Umbilical cord (tissue), 2 donors: ENCODE measurements around the gene OR2T27. TPM values are rescaled to one million over a fixed set of nuclear protein-coding genes. Genes with fewer than 3 reads are reported as not detected.
A peak's percentile ranks its signal among the peaks of the same experiment; 100 is the strongest.
"Not testable (repeated sequence)": the region's sequence is repeated elsewhere in the genome, so short reads cannot be mapped to it uniquely, and the experiment has no call there.

Experiments
- DNase-seq: peaks from one replicate; pipeline ENCODE4 v3.0.0-alpha.2; 2015; ENCODE audit warnings: low spot score
- total RNA-seq: library from RNA; depleted of rRNA; stranded (reverse); fragments of >200 nt; gene quantifications from one replicate; pipeline ENCODE4 v1.2.3, GENCODE V29; 2014; ENCODE audit warnings: low replicate concordance; ENCODE audit not compliant: insufficient read depth

OR2T27 gene
- total RNA-seq, 1 donor from 2014 or later, result 1.4 TPM

GRCh38 chr1:248641583-248641982, 13.7 kb downstream of the OR2T27 start:
- DNase-seq, result not testable (repeated sequence)

GRCh38 chr1:248640906-248641305, 14.4 kb downstream of the OR2T27 start:
- not testable (repeated sequence) for DNase-seq

DNA sequence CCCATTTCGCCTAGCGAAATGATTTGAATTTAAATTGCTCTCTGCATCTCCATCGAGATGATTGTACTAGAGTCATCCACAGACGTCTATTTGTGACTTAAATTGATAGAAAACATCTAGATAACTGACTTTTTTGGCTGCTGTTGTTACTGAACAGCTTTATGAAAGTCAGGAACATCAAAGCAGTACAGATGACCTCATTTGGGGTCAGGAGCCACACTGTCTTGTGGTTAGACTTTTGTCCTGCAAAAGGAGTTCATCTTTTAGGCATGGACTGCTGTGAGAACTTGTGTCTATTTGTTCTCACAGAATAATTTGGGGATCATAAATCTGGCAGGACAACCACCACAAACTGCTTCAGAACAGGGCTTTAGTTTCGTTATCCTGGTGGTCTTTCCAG, 15.7 kb downstream of the OR2T27 start:
- DNase-seq, result not testable (repeated sequence)

- not testable (repeated sequence) for DNase-seq
These were observed 18.7 kb downstream of the OR2T27 start for GRCh38 chr1:248636612-248637011.

GRCh38 chr1:248634991-248635390, 20.3 kb downstream of the OR2T27 start, which contains the start of gene OR2T11:
Gene OR2T11, minus strand, starts transcription at chr1:248635091. Its CDS starts 7,963 bp downstream, at chr1:248627128.
- DNase-seq, result not testable (repeated sequence)

DNA sequence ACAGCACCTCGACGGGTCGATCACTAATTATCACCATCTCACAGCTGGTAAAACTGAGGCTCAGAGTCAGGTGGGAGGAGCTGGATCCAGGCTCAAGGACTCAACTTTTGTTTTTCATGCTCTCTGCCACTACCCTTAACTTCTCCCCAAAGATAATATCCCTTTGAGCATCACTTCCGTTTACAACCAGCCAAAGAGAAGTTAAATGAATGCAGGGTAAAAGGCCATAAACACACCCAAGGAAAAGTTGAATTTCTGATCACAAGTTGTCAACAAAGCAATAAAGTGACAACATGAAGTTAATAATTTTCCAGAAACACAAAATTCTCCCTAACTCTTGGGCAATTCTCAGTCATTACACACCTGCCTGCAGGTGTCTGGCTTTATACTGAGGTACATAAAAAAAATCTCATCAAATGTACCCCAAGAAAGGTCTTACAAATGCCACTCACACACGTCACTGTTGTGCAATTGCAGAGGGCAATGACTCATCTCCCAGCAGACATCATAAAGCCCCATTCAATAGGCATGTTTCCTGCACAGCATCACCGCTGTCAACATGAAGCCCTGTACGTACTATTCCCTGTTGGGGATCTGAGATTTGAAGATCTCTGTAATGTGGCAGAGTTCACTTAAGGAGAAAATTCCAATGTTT, 23.8 kb downstream of the OR2T27 start:
- no peak for DNase-seq

GRCh38 chr1:248630551-248630950, 24.8 kb downstream of the OR2T27 start:
- no peak for DNase-seq

GRCh38 chr1:248627971-248628844, 27.1 kb downstream of the OR2T27 start:
- no peak for DNase-seq

- DNase-seq, result no peak
These were observed 29.4 kb downstream of the OR2T27 start for GRCh38 chr1:248625971-248626370.

GRCh38 chr1:248625166-248625565, 30.2 kb downstream of the OR2T27 start:
- DNase-seq, result no peak

GRCh38 chr1:248622570-248623001, 32.7 kb downstream of the OR2T27 start:
- DNase-seq, result peak; percentile 3

- no peak for DNase-seq
These were observed 33.6 kb downstream of the OR2T27 start for GRCh38 chr1:248621770-248622169.

DNA sequence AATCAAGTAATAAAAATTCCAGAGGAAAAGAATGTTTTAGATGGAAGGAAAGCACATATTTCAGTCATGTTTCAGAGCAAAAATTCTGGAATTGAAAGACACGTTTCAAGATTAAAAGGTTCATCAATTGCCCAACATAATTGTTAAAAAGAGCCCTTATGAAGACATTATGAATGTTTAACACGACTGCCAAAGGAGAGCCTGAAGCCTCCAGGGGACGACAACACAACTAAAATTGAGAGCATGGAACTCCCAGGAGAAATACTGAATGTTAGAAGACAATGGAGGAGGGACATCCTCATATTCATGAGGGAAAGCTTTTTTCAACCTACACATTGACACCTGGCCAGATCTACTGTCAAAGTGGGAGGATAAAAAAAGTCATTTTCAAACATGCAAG, 36.5 kb downstream of the OR2T27 start:
- DNase-seq, result peak; percentile 10

GRCh38 chr1:248618119-248618518, 37.2 kb downstream of the OR2T27 start:
- DNase-seq, result no peak

GRCh38 chr1:248613742-248614141, 41.6 kb downstream of the OR2T27 start:
- DNase-seq, result no peak

DNA sequence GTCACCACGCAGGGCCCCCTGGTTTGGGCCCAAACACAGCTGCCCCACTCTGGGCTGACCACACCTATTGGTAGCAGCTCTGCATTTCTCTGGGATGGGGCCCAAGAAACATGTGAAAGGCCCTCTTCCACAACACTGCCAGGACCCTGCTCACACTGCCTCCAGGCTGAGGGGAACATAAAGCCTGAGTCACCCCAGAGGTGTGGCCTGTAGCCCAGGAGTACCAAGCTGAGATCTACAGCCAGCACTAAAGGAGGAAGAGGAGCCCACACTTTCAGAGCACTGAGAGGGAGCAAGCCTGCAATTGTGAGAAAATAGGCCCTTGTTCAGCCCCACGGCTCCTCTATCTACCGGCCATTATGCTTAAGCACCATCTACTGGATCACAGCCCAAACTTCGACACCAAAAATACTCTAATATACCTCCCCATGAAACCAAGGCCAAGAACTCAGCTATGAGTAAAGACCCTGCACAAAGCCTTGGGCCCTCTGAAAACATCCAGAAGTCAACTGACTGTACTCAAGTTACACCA, 43.4 kb downstream of the OR2T27 start:
- no peak for DNase-seq

DNA sequence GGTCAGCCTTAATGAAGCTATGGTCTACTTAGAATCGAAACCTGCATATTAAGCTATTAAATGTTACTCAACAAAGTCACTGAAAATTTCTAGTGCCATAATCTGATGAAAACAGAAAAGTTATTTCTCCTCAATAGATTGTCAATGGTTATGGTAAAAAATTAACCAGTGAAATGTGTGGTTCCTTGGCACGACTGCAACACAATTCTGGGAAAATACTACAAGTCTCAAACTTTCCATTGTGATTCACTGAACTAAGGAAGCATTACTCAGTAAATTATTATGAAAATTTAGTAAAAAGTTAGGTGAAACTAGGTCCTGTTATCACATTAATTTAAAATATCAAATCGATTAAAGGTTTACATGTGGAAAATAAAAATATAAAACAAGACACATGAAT, 45.0 kb downstream of the OR2T27 start:
- DNase-seq, result no peak

Other genes with a start within 250 kb of the OR2T27 start
- gene OR2T2, start 209.9 kb downstream of the OR2T27 start, total RNA-seq, result not detected
- not detected for gene OR2T3, start 182.2 kb downstream of the OR2T27 start, total RNA-seq
- not detected for gene OR2T5, start 166.9 kb downstream of the OR2T27 start, total RNA-seq
- 2.2 TPM for gene OR2G6, start 147.5 kb downstream of the OR2T27 start, total RNA-seq
- gene OR2T29, start 92.8 kb downstream of the OR2T27 start, total RNA-seq, result 10.8 TPM
- not detected for gene OR2T34, start 80.8 kb downstream of the OR2T27 start, total RNA-seq
- gene OR2T10, start 57.8 kb downstream of the OR2T27 start, total RNA-seq, result 0.72 TPM
- 0.48 TPM for gene OR2T11, start 20.4 kb downstream of the OR2T27 start, total RNA-seq
- gene OR2T35, start 10.2 kb downstream of the OR2T27 start, total RNA-seq, result 7.2 TPM
- gene OR14I1, start 47.2 kb upstream of the OR2T27 start, total RNA-seq, result not detected
- gene LYPD8, start 100.2 kb upstream of the OR2T27 start, total RNA-seq, result not detected
- 14.0 TPM for gene SH3BP5L, start 170.4 kb upstream of the OR2T27 start, total RNA-seq
- 14.0 TPM for gene ZNF672, start 182.7 kb upstream of the OR2T27 start, total RNA-seq
- 40.0 TPM for gene ZNF692, start 203.6 kb upstream of the OR2T27 start, total RNA-seq